Neuronal stem cell (in vitro differentiated cells): ENCODE measurements around the gene NAPSA.

Experiments
- DNase-seq: peaks from one replicate; pipeline ENCODE4 v3.0.0-alpha.2; 2013; ENCODE audit warnings: low spot score
- H2AFZ ChIP-seq: one replicate; pipeline ENCODE4 v1.6.1; 2013; ENCODE audit warnings: mild to moderate bottlenecking, low read length, inconsistent platforms
- H2AK5ac ChIP-seq: 2 replicates; pipeline ENCODE4 v1.6.1; 2013; ENCODE audit warnings: low read depth, mild to moderate bottlenecking, inconsistent platforms, low read length, moderate library complexity, mixed read lengths
- H2BK120ac ChIP-seq: 2 replicates; pipeline ENCODE4 v1.6.1; 2013; ENCODE audit warnings: low read depth, mild to moderate bottlenecking, inconsistent platforms, low read length, moderate library complexity, mixed read lengths
- H2BK12ac ChIP-seq: one replicate; pipeline ENCODE4 v1.6.1; 2013; ENCODE audit warnings: low read length, inconsistent platforms
- H2BK15ac ChIP-seq: 2 replicates; pipeline ENCODE4 v1.6.1; 2013; ENCODE audit warnings: mild to moderate bottlenecking, low read length, inconsistent platforms, mixed read lengths
- H2BK5ac ChIP-seq: one replicate; pipeline ENCODE4 v1.6.1; 2013; ENCODE audit warnings: inconsistent platforms, mild to moderate bottlenecking, low read length, moderate library complexity
- H3K14ac ChIP-seq: one replicate; pipeline ENCODE4 v1.6.1; 2013; ENCODE audit warnings: low read length, inconsistent platforms
- H3K18ac ChIP-seq: 2 replicates; pipeline ENCODE4 v1.6.1; 2013; ENCODE audit warnings: low read length, inconsistent platforms
- H3K23ac ChIP-seq: 2 replicates; pipeline ENCODE4 v1.6.1; 2013; ENCODE audit warnings: low read depth, mild to moderate bottlenecking, mixed read lengths, low read length, inconsistent platforms; ENCODE audit not compliant: poor library complexity
- H3K27ac ChIP-seq: replicated peaks from 3 replicates; pipeline ENCODE4 v1.5.1; 2013; ENCODE audit warnings: low read length, inconsistent platforms
- H3K27me3 ChIP-seq, 3 experiments: 2 replicates each; pipeline ENCODE4 v1.6.1; 2013; ENCODE audit warnings: low read length in 3 of 3, mild to moderate bottlenecking in 2 of 3, inconsistent platforms in 1 of 3, low read depth in 1 of 3, mixed read lengths in 1 of 3, moderate library complexity in 1 of 3; ENCODE audit not compliant: control insufficient read depth in 3 of 3, insufficient read depth in 3 of 3
- H3K36me3 ChIP-seq, 2 donors: replicated peaks in 1 of 2; 2 replicates each; pipeline ENCODE4 v1.6.1; 2013; ENCODE audit warnings: low read length in 2 of 2; ENCODE audit not compliant: control insufficient read depth in 2 of 2, insufficient read depth in 2 of 2
- H3K4ac ChIP-seq: 2 replicates; pipeline ENCODE4 v1.6.1; 2013; ENCODE audit warnings: inconsistent platforms, mild to moderate bottlenecking, low read length, moderate library complexity
- H3K4me1 ChIP-seq, 2 donors: 1 replicate in 1 of 2; 2 replicates in 1 of 2; pipeline ENCODE4 v1.6.1; 2013; ENCODE audit warnings: low read length in 2 of 2, low read depth in 1 of 2; ENCODE audit not compliant: control insufficient read depth in 2 of 2, insufficient read depth in 1 of 2
- H3K4me2 ChIP-seq: one replicate; pipeline ENCODE4 v1.6.1; 2013; ENCODE audit warnings: mild to moderate bottlenecking, low read length, inconsistent platforms; ENCODE audit not compliant: insufficient read depth, poor library complexity, severe bottlenecking
- H3K4me3 ChIP-seq, 2 donors: 2 replicates each; pipeline ENCODE4 v1.5.1; 2013; ENCODE audit warnings: low read length in 2 of 2, mild to moderate bottlenecking in 2 of 2, inconsistent platforms in 1 of 2, moderate library complexity in 1 of 2
- H3K79me1 ChIP-seq: one replicate; pipeline ENCODE4 v1.6.1; 2013; ENCODE audit warnings: low read depth, mild to moderate bottlenecking, inconsistent platforms, low read length, moderate library complexity
- H3K9ac ChIP-seq: one replicate; pipeline ENCODE4 v1.6.1; 2013; ENCODE audit warnings: mild to moderate bottlenecking, low read depth, low read length, inconsistent platforms; ENCODE audit not compliant: poor library complexity
- H3K9me3 ChIP-seq, 2 donors: replicated peaks in 1 of 2; 2 replicates each; pipeline versions ENCODE3 to v1.6.1; 2013; ENCODE audit warnings: low read length in 2 of 2, mild to moderate bottlenecking in 2 of 2, inconsistent platforms in 1 of 2, low read depth in 1 of 2, mixed read lengths in 1 of 2, moderate library complexity in 1 of 2; ENCODE audit not compliant: control insufficient read depth in 2 of 2, insufficient read depth in 1 of 2
- H4K8ac ChIP-seq: one replicate; pipeline ENCODE4 v1.6.1; 2013; ENCODE audit warnings: low read depth, mild to moderate bottlenecking, inconsistent platforms, low read length, moderate library complexity
- H4K91ac ChIP-seq: one replicate; pipeline ENCODE4 v1.6.1; 2013; ENCODE audit warnings: low read length, low read depth, mild to moderate bottlenecking, inconsistent platforms; ENCODE audit not compliant: poor library complexity
- WGBS, 2 donors: extraction: QIAGEN DNeasy Blood & Tissue Kit; methylation state at CpG; one replicate each; pipeline ENCODE4 v1.1.7; 2013; ENCODE audit warnings: missing lambda C conversion rate in 2 of 2, mixed read lengths in 1 of 2; ENCODE audit not compliant: insufficient read length in 2 of 2, insufficient replicate concordance in 1 of 2; ENCODE audit errors: extremely low coverage in 2 of 2; 5-methylcytosine and 5-hydroxymethylcytosine counted together

Gene NAPSA

DNA sequence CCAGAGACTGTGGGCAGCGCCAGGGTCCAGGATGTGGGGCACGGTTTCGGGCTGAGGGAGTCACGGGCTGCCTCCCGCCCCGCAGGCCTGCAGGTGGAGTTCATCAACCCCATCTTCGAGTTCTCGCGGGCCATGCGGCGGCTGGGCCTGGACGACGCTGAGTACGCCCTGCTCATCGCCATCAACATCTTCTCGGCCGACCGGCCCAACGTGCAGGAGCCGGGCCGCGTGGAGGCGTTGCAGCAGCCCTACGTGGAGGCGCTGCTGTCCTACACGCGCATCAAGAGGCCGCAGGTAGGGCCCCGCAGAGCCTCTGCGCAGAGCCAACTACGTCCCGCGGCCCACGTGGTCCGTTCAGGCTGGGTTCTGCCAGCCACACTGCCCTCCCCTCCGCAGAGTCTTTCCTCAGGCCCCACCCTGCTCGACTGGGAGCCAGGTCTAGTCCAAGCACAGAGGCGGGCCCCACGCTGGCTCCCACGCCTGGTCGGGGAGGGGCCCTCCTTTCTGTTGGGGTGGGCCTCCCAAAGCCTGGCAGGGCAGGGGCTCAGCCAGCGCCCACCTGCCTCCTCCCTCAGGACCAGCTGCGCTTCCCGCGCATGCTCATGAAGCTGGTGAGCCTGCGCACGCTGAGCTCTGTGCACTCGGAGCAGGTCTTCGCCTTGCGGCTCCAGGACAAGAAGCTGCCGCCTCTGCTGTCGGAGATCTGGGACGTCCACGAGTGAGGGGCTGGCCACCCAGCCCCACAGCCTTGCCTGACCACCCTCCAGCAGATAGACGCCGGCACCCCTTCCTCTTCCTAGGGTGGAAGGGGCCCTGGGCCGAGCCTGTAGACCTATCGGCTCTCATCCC lies 16.7 kb upstream of the NAPSA start:
- H3K4me2 ChIP-seq, result no peak overlapping the region
- H3K79me1 ChIP-seq, result peaks cover 10% of the 10 kb centered on the region
- no peaks in the 10 kb centered on the region for H3K9me3 ChIP-seq
- no peak overlapping the region for H2BK120ac ChIP-seq
- H2AK5ac ChIP-seq, result no peak overlapping the region
- DNase-seq, result no peak
- no peak overlapping the region for H3K27ac ChIP-seq
- H2BK12ac ChIP-seq, result no peak overlapping the region
- no peak overlapping the region for H3K4ac ChIP-seq
- no CpG with 5 or more reads among the region's 58 CpGs for WGBS, 2 donors
- no peak overlapping the region for H3K14ac ChIP-seq
- no peak overlapping the region for H2BK15ac ChIP-seq
- no peak overlapping the region for H4K8ac ChIP-seq
- peaks cover 51 to 68% of the 10 kb centered on the region in 2 donors for H3K36me3 ChIP-seq
- peaks cover 8 to 12% of the 10 kb centered on the region in 2 donors for H3K4me1 ChIP-seq
- H3K9ac ChIP-seq, result no peak overlapping the region
- peaks cover 0 to 2% (median 0%) of the 10 kb centered on the region in 3 experiments for H3K27me3 ChIP-seq
- peak overlapping the region; percentile 53 for H4K91ac ChIP-seq
- no peak overlapping the region for H2AFZ ChIP-seq
- H3K18ac ChIP-seq, result no peak overlapping the region
- no peak overlapping the region for H2BK5ac ChIP-seq
- H3K23ac ChIP-seq, result peak overlapping the region; percentile 25
- no peak overlapping the region for H3K4me3 ChIP-seq

DNA sequence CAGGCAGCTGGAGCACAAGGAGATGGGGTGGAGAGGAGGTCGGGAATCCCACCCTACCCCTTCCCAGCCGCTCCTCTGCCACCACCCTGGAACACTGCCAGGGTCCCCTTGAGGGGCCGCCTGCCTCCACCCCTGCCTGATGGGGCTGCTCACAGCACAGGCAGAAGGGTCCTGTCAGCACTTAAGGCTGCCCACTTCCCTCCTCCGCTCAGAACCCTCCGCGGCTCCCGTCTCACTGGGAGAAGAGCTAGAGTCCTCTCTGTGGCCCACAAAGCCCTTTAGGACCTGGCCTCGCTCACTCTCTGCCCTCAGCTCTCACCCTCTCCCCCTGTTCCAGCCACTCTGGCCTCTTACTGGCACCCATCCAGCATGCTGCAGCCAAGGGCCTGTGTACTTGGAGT lies 15.3 kb upstream of the NAPSA start:
- Histone ChIP-seq H4K91ac (no peak overlapping the region), H3K18ac (no peak overlapping the region), H3K4me3 (no peak overlapping the region), H3K4me1 (peaks cover 11 to 16% of the 10 kb centered on the region in 2 donors), H3K14ac (no peak overlapping the region), H2BK120ac (no peak overlapping the region), H2BK15ac (no peak overlapping the region), H3K9me3 (no peaks in the 10 kb centered on the region), H3K79me1 (peaks cover 5% of the 10 kb centered on the region), H2AK5ac (no peak overlapping the region), H3K4ac (no peak overlapping the region), H3K27me3 (no peaks in the 10 kb centered on the region), H3K27ac (no peak overlapping the region), H3K36me3 (peaks cover 46 to 55% of the 10 kb centered on the region in 2 donors), H3K23ac (no peak overlapping the region), H2BK5ac (no peak overlapping the region), H4K8ac (no peak overlapping the region), H3K9ac (no peak overlapping the region), H2BK12ac (no peak overlapping the region), H3K4me2 (no peak overlapping the region), H2AFZ (no peak overlapping the region)
- DNase-seq, result no peak
- WGBS, 2 donors, result no CpG with 5 or more reads among the region's 8 CpGs

DNA sequence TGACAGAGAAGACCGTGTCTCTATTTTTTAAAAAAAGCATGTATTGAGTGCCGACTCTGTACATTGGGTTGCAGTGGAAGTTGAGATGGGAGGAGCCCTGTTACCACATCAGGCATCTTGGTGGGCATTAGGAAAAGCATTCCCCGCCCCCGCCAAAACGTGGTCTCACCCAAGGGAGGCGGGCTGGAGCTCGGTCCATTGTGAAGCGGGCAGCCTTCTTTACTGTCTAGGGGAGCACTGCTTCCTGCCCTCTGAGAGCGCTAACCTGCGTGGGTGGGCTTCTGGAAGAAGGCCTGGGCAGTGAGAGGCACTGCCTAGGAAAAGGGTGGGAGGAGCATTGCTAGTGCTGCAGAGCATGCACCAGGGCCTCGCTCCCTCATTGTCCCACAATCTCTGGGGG lies 14.7 kb upstream of the NAPSA start:
- Histone ChIP-seq H2AFZ (no peak overlapping the region), H3K23ac (no peak overlapping the region), H3K36me3 (peaks cover 46 to 55% of the 10 kb centered on the region in 2 donors), H2BK12ac (no peak overlapping the region), H2AK5ac (no peak overlapping the region), H4K91ac (no peak overlapping the region), H3K4ac (no peak overlapping the region), H3K4me1 (peaks cover 10 to 13% of the 10 kb centered on the region in 2 donors), H3K4me2 (no peak overlapping the region), H4K8ac (no peak overlapping the region), H3K9me3 (no peaks in the 10 kb centered on the region), H3K18ac (no peak overlapping the region), H3K27ac (no peak overlapping the region), H3K4me3 (no peak overlapping the region), H2BK120ac (no peak overlapping the region), H3K14ac (no peak overlapping the region), H3K27me3 (no peaks in the 10 kb centered on the region), H3K9ac (no peak overlapping the region), H3K79me1 (peaks cover 4% of the 10 kb centered on the region), H2BK15ac (no peak overlapping the region), H2BK5ac (no peak overlapping the region)
- DNase-seq, result no peak
- no CpG with 5 or more reads among the region's 11 CpGs for whole genome bisulfite sequencing, 2 donors

DNA sequence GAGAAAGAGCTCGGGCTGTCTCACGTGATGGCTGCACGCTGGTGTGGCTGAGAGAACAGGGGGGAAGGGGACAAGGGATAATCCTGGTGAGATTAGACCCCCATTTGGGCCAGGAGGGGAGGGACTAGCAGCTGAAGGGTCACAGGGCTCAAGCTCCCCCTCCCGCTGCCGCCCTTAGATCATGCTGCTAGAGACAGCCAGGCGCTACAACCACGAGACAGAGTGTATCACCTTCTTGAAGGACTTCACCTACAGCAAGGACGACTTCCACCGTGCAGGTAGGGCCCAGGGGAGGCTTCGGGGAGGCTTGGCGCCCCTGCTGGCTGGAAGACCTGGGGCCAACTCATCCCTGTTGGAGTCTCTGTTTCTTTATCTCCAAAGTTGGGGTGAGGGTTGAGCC lies 14.2 kb upstream of the NAPSA start:
- H3K79me1 ChIP-seq, result peaks cover 2% of the 10 kb centered on the region
- H3K36me3 ChIP-seq, result peaks cover 46 to 55% of the 10 kb centered on the region in 2 donors
- no peak overlapping the region for H2AK5ac ChIP-seq
- H3K4me2 ChIP-seq, result no peak overlapping the region
- H3K14ac ChIP-seq, result no peak overlapping the region
- H3K4me3 ChIP-seq, result no peak overlapping the region
- H3K27me3 ChIP-seq, result no peaks in the 10 kb centered on the region
- no peak overlapping the region for H2BK5ac ChIP-seq
- WGBS, 2 donors, result no CpG with 5 or more reads among the region's 11 CpGs
- no peak overlapping the region for H4K8ac ChIP-seq
- no peak overlapping the region for H3K4ac ChIP-seq
- H2BK15ac ChIP-seq, result no peak overlapping the region
- H3K9me3 ChIP-seq, result no peaks in the 10 kb centered on the region
- peaks cover 7 to 8% of the 10 kb centered on the region in 2 donors for H3K4me1 ChIP-seq
- H4K91ac ChIP-seq, result no peak overlapping the region
- DNase-seq, result no peak
- H3K18ac ChIP-seq, result no peak overlapping the region
- H3K23ac ChIP-seq, result no peak overlapping the region
- no peak overlapping the region for H3K9ac ChIP-seq
- no peak overlapping the region for H3K27ac ChIP-seq
- no peak overlapping the region for H2BK12ac ChIP-seq
- H2AFZ ChIP-seq, result no peak overlapping the region
- no peak overlapping the region for H2BK120ac ChIP-seq
